ENCODE data around the gene COBLL1.
A peak's percentile ranks its signal among the peaks of the same experiment; 100 is the strongest.
"Not testable (repeated sequence)": the region's sequence is repeated elsewhere in the genome, so short reads cannot be mapped to it uniquely, and the experiment has no call there.

COBLL1 gene, protein sequence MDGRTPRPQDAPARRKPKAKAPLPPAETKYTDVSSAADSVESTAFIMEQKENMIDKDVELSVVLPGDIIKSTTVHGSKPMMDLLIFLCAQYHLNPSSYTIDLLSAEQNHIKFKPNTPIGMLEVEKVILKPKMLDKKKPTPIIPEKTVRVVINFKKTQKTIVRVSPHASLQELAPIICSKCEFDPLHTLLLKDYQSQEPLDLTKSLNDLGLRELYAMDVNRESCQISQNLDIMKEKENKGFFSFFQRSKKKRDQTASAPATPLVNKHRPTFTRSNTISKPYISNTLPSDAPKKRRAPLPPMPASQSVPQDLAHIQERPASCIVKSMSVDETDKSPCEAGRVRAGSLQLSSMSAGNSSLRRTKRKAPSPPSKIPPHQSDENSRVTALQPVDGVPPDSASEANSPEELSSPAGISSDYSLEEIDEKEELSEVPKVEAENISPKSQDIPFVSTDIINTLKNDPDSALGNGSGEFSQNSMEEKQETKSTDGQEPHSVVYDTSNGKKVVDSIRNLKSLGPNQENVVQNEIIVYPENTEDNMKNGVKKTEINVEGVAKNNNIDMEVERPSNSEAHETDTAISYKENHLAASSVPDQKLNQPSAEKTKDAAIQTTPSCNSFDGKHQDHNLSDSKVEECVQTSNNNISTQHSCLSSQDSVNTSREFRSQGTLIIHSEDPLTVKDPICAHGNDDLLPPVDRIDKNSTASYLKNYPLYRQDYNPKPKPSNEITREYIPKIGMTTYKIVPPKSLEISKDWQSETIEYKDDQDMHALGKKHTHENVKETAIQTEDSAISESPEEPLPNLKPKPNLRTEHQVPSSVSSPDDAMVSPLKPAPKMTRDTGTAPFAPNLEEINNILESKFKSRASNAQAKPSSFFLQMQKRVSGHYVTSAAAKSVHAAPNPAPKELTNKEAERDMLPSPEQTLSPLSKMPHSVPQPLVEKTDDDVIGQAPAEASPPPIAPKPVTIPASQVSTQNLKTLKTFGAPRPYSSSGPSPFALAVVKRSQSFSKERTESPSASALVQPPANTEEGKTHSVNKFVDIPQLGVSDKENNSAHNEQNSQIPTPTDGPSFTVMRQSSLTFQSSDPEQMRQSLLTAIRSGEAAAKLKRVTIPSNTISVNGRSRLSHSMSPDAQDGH

DNA sequence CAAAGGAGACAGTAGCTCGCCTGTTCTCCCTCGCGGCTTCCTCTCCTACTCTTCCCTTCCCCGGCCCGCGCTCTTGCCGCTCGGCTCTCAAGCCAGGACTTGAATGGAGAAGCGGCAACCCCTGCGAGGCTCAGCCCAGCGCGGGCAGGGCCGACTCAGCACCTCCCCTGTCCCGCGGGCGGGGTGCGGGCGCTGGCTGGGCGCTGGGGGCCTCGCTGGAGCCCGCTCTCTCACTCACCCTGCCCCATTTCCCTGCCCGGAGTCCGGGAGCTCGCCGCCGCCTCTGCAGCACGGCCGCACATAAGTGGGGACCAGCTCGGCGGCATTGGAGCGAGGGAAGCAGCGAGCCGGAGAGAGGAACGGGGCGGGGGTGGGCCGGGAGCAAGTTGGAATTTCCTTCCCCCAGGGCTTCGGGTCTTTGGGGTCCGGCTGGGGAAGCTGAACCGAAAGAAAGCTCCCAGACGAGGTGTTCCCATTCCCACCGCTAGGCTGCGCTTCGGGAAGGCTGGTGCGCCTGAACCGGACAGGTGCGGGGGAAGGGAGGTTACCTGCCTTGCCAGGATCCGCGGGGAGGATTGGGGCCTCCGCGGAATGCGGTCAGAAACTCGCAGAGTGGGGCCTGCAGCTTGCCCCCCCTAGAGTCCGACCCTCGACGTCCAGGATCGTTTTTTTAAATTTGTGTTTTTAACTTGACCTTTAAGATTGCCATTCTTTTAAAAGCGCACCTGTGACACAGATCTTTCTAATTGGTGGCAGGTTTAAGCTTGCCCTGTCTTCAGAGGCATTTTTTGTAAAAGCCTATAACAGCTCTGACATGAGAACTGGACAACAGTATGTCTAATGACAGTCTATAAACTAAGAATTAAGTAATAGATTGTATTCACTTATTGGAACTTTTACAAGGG is at the start of gene COBLL1:
COBLL1 (minus strand) TSS at position 105 of the 905 bp plus-strand sequence. CDS start 627 bp downstream, outside the sequence.
- intact Hi-C loops (cut with DNase I): loop anchor here (10.0 kb wide), 1 partner anchor 107 kb away; no protein-coding TSS in a partner anchor
- peak; percentile 24 to 90 (median 54) for DNase-seq

DNA sequence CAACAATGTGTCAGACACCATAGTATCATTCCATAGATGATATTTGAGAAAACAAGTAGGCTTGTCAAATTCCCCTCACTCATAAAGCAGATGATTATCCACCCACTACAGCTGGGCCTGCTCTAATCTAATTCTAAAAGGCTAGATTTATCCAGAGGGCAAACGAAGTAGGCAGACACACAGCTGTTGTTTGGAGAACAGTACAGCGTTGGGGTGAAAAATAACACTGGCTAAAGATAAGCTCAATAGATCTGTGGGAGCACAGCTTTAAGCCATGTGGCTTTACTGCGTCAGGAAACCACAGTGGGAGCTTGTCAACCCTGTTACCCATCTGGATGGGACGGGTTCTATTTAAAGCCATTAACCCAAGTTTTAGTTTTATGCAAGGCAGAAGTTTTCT is 48.9 kb upstream of the COBLL1 start:
- DNase-seq: no peak
- intact Hi-C loops (cut with DNase I): no loop called here

DNA sequence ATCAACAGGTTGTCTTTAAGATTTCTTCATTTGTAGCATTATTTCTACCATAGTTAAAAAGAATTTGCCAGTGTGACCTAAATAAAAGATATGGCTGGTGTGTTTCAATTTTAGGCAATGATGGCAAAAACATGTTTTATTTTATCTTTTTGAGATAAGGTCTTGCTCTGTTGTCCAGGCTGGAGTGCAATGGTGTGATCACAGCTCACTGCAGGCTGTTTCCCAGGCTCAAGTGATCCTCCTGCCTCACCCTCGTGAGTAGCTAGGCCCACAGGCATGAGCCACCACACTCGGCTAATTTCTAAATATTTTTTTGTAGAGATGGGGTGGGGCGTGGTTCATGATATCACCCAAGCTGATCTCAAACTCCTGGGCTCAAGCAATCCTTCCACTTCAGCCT is 47.0 kb upstream of the COBLL1 start:
- intact Hi-C loops (cut with DNase I): no loop called here

DNA sequence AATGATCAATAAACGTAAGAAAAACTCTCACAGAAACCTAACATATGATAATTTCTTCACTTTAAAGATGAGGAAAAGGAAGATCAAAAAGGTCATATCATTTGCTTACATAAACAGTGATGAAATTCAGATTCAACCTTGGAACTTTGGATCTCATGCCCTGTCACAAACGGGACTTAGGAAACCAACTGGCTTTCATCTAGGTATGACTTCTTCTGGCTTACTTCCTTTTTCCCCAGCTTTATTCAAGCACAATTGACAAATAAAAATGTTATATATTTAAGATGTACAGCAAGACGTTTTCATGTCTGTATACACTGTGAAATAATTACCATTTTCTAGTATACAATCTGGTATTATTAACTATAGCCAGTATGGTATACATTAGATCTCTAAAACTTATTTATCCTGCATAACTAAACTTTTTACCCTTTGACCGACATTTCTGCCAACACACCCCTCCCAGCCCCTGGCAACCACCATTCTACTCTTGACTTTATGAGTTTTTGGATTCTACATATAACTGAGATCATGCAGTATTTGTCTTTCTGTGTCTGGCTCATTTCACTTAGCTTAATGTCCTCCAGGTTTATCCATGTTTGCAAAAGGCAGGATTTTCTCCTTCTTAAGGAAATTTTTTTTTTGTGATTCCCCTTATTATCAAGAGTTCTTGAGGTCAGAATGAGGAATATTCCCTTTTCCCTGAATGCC is 46.0 kb upstream of the COBLL1 start:
- no peak for DNase-seq
- intact Hi-C loops (cut with DNase I): no loop called here

More for the DNA sequence above, 47.0 kb upstream of the COBLL1 start:
- DNase-seq: no peak

DNA sequence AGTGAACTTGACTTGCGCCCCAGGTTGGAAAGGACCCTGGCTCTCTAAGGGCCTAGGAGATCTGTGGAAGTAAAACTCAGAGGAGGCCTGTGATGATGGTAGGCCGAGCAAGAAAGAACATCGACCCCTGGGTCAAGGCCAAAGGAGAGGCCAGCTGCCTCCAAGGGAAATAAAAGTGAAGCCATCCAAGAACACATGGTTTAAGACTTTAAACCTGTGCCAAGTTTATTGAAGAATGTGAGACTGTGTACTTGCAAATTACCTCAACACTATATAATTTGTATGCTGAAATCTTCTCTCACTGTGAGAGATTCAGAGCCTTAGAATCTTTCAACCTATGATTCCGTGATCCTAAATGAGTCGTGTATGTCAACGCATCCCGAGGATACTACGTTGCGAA is 40.7 kb upstream of the COBLL1 start:
- intact Hi-C loops (cut with DNase I): no loop called here
- no peak for DNase-seq

DNA sequence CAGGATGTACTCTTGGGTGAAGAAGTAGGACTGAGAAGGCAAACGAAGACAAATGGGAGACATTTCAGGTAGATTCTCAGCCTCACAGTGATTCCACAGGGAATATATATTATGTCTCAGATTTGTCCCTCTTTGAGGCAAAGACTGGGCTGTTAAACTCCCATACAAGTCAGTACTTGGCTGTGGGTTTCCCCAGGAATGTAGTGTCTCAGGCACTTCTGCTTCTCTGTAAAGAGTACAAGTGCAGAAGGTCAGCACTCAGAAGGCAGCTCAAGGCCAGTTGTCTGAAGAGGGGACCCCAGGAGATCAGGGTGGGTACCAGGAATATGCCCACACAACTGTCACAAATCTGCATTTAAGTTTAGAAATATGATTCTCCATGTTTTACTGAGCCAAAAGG is 39.9 kb upstream of the COBLL1 start:
- intact Hi-C loops (cut with DNase I): no loop called here
- DNase-seq: no peak

DNA sequence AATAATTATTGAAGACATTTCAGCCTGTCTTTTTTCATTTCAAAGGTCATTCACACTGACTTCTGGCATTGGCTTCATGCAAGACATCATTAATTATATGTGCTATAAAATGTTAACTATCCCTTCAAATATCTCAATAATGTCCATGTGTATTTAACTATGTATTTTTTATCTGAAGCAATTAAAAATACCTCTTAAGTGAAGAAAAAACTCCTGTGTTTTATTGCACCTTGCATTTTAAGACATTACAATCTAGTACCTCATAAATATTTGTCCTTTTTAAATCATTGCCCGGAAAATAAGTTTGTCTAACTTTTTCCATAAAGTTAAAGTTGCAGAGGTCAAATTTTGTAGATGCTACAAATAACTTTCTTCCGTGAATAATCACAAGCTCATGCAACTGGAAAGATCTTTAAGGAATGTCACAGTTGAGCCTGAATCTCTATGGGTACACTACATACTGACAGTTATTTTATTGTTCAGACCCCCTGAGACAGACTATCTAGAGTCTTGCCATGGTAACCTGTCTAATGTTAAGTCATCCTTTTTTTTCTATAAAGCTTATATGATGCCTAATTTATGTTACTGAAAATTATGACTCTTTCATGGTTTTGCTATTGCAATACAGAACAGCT is 38.4 kb upstream of the COBLL1 start:
- no peak for DNase-seq
- intact Hi-C loops (cut with DNase I): no loop called here

DNA sequence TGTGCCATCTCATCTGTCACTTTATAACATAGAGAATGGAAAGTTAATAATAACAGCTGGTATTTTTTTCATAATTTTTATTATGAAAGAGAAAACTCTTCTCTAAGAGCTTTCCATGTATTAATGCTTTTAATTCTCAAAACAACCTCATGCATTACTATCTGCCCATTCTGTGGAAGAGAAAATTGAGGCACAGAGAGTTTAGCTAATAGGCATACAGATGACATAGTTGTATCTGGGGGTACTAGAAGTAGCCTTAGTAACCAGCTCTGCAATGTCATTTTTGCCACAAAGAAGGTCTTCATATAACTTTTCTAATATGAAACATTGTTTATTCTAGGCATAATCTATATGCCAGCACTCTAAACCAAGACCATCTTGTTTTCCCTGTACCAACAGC is 36.3 kb upstream of the COBLL1 start:
- intact Hi-C loops (cut with DNase I): no loop called here
- no peak for DNase-seq

DNA sequence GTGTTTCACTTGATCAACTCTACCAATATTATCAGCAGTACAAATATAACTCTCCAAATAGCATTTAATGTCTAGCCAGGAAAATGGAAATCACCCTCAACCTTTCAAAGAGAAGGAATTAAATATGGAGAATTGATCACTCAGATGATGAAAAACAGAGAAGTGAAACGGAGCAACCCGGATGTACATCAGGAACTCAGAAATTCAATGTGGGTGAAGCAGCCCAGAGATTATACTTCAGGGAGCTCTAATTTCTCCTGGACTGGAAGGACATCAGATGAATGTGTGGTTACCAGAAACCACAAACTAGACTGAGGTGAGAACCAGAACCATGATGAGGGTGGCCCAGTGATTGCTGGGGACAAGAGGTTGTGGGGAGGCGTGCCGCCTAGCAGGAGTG is 35.5 kb upstream of the COBLL1 start:
- no peak for DNase-seq
- intact Hi-C loops (cut with DNase I): no loop called here

DNA sequence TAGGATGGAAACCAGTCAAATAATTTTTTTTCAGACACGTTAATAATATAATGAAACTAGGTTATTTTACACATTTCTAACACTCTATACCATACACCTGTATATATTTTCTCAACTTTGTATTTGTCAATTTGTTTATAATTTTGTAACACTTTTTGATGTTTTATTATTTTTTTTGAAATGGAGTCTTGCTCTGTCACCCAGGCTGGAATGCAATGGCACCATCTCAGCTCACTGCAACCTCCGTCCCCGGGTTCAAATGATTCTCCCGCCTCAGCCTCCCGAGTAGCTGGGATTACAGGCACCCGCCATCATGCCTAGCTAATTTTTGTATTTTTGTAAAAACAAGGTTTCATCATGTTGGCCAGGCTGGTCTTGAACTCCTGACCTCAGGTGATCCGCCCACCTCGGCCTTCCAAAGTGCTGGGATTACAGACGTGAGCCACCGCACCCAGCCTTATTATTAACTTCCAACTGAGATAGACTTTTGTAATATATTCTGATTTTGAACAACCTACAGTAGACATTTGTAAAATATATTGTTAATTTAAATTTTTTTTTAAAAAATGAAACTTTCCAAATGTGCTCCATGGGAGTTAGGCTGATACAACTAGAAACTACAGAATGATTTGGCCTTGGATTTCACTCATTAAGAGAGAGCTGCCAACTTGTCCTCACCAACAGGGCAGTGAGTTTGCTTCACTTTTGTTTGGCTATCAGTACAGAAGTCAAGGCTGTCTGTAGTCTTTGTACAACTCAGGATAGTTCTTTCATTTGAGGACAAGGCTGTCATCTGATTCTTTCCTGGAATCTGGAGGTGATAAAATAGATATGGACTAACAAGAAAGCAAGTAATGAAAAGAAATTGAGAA is 33.9 kb upstream of the COBLL1 start:
- intact Hi-C loops (cut with DNase I): no loop called here
- DNase-seq: peak in 1 of 10 donors; percentile 59

DNA sequence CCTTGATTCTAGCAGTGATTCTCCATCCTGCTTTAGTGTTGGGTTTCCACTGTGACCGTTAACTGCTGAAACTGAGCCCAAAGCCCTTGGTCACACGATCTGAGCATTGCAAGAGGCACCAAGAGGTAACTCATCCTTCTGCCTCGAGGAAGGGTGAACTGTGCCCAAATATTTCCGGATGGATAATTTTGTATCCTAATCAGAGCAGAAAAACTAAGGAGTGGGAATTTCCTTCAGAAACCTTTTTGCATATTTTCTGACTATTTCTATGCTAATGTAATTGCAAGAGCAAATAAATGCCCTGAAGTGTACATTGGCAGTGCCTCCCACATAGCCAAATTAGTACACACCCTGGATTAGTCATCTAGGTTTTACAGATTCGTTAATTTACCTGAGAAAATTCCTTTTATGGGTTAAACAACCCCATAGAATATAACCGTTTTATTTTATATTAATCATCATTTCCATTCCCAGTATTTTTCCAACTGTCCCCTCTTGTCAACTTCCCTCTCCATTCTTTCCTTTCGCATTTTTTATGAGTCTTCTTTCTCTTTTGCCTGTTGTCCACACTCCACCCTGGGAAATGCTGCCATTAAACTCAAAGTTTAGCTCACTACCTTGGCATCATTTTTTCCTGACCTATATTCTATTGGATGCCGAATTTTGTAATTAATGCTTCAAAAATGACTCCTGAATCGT is 31.7 kb upstream of the COBLL1 start:
- intact Hi-C loops (cut with DNase I): no loop called here
- DNase-seq: no peak

DNA sequence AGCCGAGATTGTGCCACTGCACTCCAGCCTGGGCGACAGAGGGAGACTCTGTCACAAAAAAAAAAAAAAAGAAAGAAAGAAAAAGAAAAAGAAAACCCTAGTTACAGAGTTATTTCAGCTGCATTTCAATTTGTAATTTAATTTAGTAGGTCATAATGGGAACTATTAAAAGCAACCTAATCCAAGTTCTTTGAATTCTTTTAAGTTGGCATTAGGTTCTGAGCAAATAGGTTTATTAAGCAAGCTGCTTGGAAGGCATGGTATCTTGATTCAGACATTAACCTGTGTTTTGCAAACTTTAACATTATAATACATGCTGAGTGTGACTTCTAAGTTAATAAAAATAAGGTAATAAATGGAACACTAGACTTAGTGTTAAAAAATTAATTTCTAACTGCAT is 29.8 kb upstream of the COBLL1 start:
- DNase-seq: no peak
- intact Hi-C loops (cut with DNase I): no loop called here

DNA sequence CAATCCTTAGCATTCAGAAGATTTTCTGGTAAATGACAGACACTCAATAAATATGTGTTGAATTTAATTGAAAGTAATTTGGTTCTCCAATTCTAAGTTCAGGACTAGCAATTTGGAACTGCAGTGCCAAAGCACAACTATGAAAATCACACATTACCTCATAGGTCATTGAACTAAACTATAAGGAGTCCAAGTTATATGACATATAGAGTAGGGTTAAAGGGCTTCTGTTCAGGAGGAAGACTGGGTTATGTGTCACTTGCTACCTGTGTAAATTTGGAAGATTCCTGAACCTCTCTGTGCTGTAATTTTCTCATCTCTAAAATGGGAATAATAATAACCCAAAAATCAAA is 27.8 kb upstream of the COBLL1 start:
- intact Hi-C loops (cut with DNase I): no loop called here
- DNase-seq: no peak

DNA sequence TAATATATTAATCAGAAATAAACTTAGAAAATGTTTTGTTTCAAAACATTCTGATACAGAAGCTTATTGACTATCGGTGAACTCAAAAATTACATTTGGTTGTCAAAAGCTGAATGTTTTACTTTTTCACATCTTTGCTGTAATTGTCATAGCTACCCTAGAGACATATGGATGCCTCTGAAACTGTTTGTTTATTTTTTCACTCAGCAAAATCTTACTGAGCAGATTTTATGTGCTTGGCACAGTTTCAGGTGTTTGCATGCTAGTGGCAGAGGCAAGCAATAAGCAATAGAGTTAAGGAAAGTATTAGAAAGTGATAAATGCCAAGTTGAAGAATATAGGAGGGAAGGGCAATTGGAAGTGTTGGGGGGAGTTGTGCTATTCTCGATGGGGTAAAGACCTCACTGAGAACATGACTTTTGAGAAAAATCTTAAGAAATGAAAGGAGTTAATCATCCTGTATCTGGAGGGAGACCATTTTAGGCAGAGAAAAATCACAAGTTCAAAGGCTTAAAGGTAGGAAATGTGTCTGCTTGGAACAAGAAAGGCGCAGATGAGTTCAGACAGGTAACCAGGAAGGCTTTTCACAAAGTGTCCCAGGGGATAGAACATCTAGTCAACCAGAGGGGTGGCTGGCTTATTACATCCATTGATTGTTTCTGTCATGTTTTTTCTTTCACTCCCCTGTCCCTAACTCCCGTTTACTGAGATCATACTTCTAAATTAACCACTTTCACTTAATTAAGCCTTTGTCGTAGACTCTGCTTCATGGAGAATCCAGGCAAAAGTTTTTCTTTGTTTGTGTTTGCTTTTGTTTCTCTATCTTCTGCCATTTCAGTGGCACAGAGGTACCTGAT is 27.2 kb upstream of the COBLL1 start:
- no peak for DNase-seq
- intact Hi-C loops (cut with DNase I): no loop called here

DNA sequence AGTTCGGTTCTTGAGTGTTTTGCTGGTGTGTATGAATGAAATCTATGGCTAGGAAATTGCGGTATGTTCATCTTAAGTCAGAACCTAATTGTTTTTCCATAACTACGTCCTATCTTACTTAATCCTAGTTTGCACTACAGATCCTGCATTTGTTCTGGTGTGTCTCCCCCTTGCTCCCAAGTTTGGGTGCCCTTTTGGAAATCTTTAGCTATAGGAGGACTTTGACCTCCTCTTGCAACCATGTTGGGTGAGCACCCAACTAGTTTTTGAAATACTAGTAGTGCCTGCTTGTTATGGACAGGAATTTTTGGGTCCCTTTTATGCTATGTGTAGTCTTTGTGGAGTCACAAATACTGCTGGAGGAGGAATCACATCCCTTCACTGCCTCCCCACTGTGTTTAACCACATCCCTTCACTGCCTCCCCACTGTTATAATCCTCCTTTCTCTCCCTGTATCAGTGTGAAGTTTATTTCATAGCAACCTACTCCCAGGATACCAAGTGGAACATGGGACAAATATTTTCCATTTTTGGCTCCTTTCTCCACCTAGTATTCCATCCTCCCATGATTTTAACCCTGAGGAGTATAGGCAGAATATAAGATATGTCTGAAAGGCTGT is 26.3 kb upstream of the COBLL1 start:
- intact Hi-C loops (cut with DNase I): no loop called here
- no peak for DNase-seq

DNA sequence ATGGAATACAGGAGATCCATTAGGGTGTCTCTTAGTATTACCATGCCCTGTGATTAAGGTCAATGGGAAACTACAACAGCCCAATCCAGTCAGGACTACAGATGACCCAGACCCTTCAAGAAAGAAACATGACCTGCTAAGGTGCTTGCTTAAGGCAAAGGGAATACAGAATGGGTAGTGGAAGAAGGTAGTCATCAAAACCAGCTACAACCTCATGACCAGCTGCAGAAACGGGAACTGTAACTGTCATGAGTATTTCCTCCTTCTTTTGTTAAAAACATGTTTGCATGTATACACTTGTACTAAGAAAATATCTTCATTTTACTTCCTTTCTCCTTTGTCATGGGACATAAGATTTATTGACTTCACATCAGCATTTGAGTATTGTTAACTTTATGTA is 24.8 kb upstream of the COBLL1 start:
- DNase-seq; intact Hi-C loops (cut with DNase I): not testable (repeated sequence)

Data from posterior cingulate gyrus (tissue), 11 donors.